Measurements from ENCODE around the gene TPP1. TPM values are rescaled to one million over a fixed set of nuclear protein-coding genes. Genes with fewer than 3 reads are reported as not detected.

TPP1 gene
- total RNA-seq, 3 donors from 2014 or later = 27.2 to 71.4 (median 38.2) TPM

DNA sequence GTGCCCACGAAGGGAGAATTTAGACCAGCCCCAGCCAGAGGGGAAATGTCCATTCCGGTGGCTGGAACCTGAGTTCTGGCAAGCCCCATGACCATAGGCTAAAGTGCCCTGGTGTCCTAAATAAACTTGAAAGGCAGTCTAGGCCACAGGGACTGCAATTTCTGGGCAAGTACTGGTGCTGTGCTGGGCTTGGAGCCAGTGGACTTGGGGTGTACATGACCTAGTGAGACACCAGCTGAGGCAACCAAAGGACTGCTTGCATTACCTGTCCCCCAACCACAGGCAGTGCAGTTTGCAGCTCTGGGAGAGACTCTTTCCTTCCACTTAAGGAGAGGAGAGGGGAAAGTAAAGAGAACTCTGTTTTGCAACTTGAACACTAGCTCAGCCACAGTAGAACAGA is 39.5 kb downstream of the TPP1 start:
- Histone ChIP-seq H3K27me3 (no peaks in the 10 kb centered on the region), H3K4me1 (peaks cover 0 to 5% of the 10 kb centered on the region in 2 donors), H3K36me3 (no peaks in the 10 kb centered on the region), H3K9me3 (peaks cover 8% of the 10 kb centered on the region in 2 donors), H3K4me3 (no peak overlapping the region), H3K27ac (no peak overlapping the region)
- no peak for DNase-seq (ENCODE audit: low spot score in 2 of 2)
- intact Hi-C loops (cut with DNase I; ENCODE audit: low total_unique reads) = no loop called here
- TF ChIP-seq, protein P1, sequence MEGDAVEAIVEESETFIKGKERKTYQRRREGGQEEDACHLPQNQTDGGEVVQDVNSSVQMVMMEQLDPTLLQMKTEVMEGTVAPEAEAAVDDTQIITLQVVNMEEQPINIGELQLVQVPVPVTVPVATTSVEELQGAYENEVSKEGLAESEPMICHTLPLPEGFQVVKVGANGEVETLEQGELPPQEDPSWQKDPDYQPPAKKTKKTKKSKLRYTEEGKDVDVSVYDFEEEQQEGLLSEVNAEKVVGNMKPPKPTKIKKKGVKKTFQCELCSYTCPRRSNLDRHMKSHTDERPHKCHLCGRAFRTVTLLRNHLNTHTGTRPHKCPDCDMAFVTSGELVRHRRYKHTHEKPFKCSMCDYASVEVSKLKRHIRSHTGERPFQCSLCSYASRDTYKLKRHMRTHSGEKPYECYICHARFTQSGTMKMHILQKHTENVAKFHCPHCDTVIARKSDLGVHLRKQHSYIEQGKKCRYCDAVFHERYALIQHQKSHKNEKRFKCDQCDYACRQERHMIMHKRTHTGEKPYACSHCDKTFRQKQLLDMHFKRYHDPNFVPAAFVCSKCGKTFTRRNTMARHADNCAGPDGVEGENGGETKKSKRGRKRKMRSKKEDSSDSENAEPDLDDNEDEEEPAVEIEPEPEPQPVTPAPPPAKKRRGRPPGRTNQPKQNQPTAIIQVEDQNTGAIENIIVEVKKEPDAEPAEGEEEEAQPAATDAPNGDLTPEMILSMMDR (IDR thresholded peaks at IDR 0.05) = no peak
- TF ChIP-seq POLR2A (IDR thresholded peaks at IDR 0.05) = no peak
- TF ChIP-seq POLR2AphosphoS5 (IDR thresholded peaks at IDR 0.05) = no peak

DNA sequence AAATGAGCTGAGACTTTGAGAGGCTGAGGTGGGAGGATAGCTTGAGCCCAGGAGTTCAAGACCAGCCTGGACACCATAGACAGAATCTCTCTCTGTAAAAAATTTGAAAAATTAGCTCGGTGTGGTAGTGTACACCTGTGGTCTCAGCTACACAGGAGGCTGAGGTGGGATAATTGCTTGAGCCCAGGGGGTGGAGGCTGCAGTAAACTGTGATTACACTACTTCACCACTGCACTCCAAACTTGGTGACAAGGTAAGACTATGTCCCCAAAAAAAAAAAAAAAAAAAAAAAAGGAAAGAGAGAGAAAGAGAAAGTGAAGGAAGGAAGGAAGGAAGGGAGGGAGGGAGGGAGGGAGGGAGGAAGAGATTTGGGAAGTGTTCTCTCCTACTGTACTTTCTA is 41.1 kb downstream of the TPP1 start:
- Histone ChIP-seq H3K4me1 (peaks cover 0 to 5% of the 10 kb centered on the region in 2 donors), H3K4me3 (no peak overlapping the region), H3K9me3 (peaks cover 0 to 3% of the 10 kb centered on the region in 2 donors), H3K27me3 (no peaks in the 10 kb centered on the region), H3K27ac (no peak overlapping the region), H3K36me3 (no peaks in the 10 kb centered on the region)
- no peak for DNase-seq (ENCODE audit: low spot score in 2 of 2)
- TF ChIP-seq, protein P1 (IDR thresholded peaks at IDR 0.05) = no peak
- no peak for TF ChIP-seq POLR2AphosphoS5 (IDR thresholded peaks at IDR 0.05)
- intact Hi-C loops (cut with DNase I; ENCODE audit: low total_unique reads) = no loop called here

DNA sequence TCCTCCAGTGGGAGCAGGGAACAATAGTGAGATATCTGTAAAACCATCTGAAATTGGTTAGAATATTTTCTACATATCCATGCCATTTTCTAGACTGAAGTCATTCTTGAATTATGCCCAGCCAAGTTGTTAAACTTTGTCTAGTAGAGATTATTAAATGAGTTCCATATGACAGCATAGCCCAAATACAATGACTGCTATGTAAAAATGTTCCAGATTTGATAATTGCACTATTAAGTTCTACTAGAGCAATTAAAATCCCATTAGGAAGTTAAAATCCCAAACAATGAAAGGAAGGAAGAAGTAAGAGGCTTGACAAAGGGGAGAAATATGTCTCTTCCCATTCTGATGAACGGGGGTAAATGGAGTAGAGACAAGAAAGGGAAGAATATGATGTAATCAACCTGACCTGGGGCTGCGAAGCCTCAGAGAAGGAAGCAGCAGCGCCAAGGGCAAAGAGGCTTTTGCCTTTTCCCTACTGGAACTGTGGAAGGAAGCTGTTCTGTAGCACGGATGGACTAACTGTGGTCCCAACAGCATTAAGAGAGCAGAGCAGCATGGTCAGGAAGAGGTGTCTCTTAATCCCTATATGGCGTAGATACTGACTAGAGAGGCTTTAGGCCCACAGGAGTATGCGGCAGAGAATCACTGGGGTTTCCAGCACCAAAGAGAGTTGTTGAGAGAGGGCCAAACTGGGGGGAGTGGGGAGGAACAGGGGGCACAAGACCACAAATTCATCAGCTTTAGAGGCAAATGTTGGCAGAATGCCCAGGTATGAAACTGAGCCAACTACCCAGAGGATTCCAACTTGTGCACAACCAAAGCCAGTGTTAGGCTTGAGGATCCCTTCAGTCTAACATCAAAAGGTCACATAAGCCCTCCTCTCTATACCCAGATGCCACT is 42.5 kb downstream of the TPP1 start:
- Histone ChIP-seq H3K4me3 (no peak overlapping the region), H3K36me3 (no peaks in the 10 kb centered on the region), H3K4me1 (peaks cover 0 to 5% of the 10 kb centered on the region in 2 donors), H3K27me3 (no peaks in the 10 kb centered on the region), H3K27ac (peak overlapping the region; percentile 64 to 67), H3K9me3 (no peaks in the 10 kb centered on the region)
- intact Hi-C loops (cut with DNase I; ENCODE audit: low total_unique reads) = no loop called here
- no peak for DNase-seq (ENCODE audit: low spot score in 2 of 2)
- TF ChIP-seq POLR2A (IDR thresholded peaks at IDR 0.05) (no peak), POLR2AphosphoS5 (IDR thresholded peaks at IDR 0.05) (no peak)
- TF ChIP-seq, protein P1 (IDR thresholded peaks at IDR 0.05) = no peak

DNA sequence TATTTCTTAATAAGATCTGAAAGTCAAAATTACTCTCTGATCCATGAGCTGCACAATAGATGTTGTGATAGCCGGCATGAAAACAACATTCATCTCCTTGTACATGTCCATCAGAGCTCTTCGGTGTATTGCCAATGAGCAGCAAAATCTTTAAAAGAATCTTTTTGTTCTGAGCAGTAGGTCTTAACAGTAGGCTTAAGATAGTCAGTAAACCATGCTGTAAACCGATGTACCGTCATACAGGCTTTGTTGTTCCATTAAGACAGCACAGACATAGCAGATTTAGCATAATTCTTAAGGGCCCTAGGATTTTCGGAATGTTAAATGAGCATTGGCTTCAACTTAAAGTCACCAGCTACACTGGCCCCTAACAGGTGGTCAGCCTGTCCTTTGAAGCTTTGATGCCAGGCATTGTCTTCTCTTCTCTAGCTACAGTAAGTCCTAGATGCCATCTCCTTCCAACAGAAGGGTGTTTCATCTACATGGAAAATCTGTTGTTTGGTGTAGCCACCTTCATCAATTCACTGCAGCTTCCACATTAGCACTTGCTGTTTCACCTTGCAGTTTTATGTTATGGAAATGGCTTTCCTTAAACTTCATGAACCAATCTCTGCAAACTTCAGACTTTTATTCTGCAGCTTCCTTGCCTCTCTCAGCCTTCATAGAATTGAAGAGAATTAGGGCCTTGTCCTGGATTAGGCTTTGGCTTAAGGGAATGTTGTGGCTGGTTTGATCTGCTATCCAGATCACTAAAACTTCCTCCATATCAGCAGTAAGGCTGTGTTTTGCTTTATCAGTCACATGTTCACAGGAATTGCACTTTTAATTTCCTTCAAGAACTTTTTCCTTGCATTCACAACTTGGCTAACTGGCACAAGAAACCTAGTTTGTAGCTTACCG is 44.2 kb downstream of the TPP1 start:
- no peak for DNase-seq (ENCODE audit: low spot score in 2 of 2)
- TF ChIP-seq POLR2A (IDR thresholded peaks at IDR 0.05) = no peak
- no peak for TF ChIP-seq POLR2AphosphoS5 (IDR thresholded peaks at IDR 0.05)
- TF ChIP-seq, protein P1 (IDR thresholded peaks at IDR 0.05) = no peak
- H3K27ac ChIP-seq = no peak overlapping the region
- no peaks in the 10 kb centered on the region for H3K9me3 ChIP-seq
- no peaks in the 10 kb centered on the region for H3K36me3 ChIP-seq
- no peak overlapping the region for H3K4me3 ChIP-seq
- H3K4me1 ChIP-seq = peaks cover 0 to 5% of the 10 kb centered on the region in 2 donors
- intact Hi-C loops (cut with DNase I; ENCODE audit: low total_unique reads) = no loop called here
- no peaks in the 10 kb centered on the region for H3K27me3 ChIP-seq

Data from breast epithelium (tissue), 4 donors.